GM12864 (cell line): ENCODE measurements around the gene ST6GALNAC5.

Experiments used
- DNase-seq: peaks from one replicate; pipeline ENCODE4 v3.0.0-alpha.2; 2011; ENCODE audit warnings: low read depth
- H3K4me3 ChIP-seq: 2 replicates; pipeline ENCODE4 v1.5.1; 2011; ENCODE audit warnings: mild to moderate bottlenecking, low read depth, low read length, control low read depth
- CTCF ChIP-seq: IDR thresholded peaks from 2 replicates; pipeline ENCODE4 v1.5.1; 2011; ENCODE audit warnings: low read depth, mild to moderate bottlenecking, moderate library complexity, low read length, control low read depth, inconsistent platforms; ENCODE audit errors: missing control alignments

The ST6GALNAC5 gene

GRCh38 chr1:76998582-76999223, 131.4 kb downstream of the ST6GALNAC5 start:
- no peak for TF ChIP-seq CTCF
- H3K4me3 ChIP-seq = no peak overlapping the region
- DNase-seq = no peak

GRCh38 chr1:77007675-77008074, 140.4 kb downstream of the ST6GALNAC5 start:
- no peak for DNase-seq
- no peak for TF ChIP-seq CTCF

GRCh38 chr1:77010937-77011336, 143.7 kb downstream of the ST6GALNAC5 start:
- no peak for DNase-seq
- H3K4me3 ChIP-seq = no peak overlapping the region
- TF ChIP-seq CTCF = no peak

More at GRCh38 chr1:77007675-77008074, 140.4 kb downstream of the ST6GALNAC5 start:
- no peak overlapping the region for H3K4me3 ChIP-seq

GRCh38 chr1:77012066-77012465, 144.8 kb downstream of the ST6GALNAC5 start:
- DNase-seq = no peak
- TF ChIP-seq CTCF = no peak

GRCh38 chr1:77014073-77014788, 147.0 kb downstream of the ST6GALNAC5 start:
- no peak for TF ChIP-seq CTCF
- H3K4me3 ChIP-seq = no peak overlapping the region
- DNase-seq = no peak

More at GRCh38 chr1:77012066-77012465, 144.8 kb downstream of the ST6GALNAC5 start:
- no peak overlapping the region for H3K4me3 ChIP-seq

- TF ChIP-seq CTCF = no peak
- no peak overlapping the region for H3K4me3 ChIP-seq
- no peak for DNase-seq
These were observed 148.6 kb downstream of the ST6GALNAC5 start for GRCh38 chr1:77015748-77016341.
